Liver (tissue), 9 donors: Measurements from ENCODE around the gene SYT2. TPM values are rescaled to one million over a fixed set of nuclear protein-coding genes. Genes with fewer than 3 reads are reported as not detected.
A peak's percentile ranks its signal among the peaks of the same experiment; 100 is the strongest.

ENCODE experiments used
- DNase-seq: peaks from one replicate; pipeline ENCODE4 v3.0.0-alpha.2; 2017; ENCODE audit warnings: low spot score
- H3K27ac ChIP-seq, 2 donors: one replicate each; pipeline ENCODE4 v1.7.0; 2013; ENCODE audit warnings: inconsistent platforms in 2 of 2, low read length in 2 of 2, control low read depth in 1 of 2, low read depth in 1 of 2, mild to moderate bottlenecking in 1 of 2
- H3K27me3 ChIP-seq, 4 donors: one replicate each; pipeline versions ENCODE4 v1.6.1 to v1.7.0; 2013; ENCODE audit warnings: low read length in 3 of 4, inconsistent platforms in 1 of 4, mild to moderate bottlenecking in 1 of 4, moderate library complexity in 1 of 4; ENCODE audit not compliant: control insufficient read depth in 4 of 4, insufficient read depth in 4 of 4
- H3K36me3 ChIP-seq, 4 donors: one replicate each; pipeline versions ENCODE4 v1.6.1 to v1.7.0; 2013; ENCODE audit warnings: low read length in 3 of 4, mild to moderate bottlenecking in 3 of 4, low read depth in 1 of 4, moderate library complexity in 1 of 4; ENCODE audit not compliant: control insufficient read depth in 4 of 4, insufficient read depth in 3 of 4
- H3K4me1 ChIP-seq, 4 donors: one replicate each; pipeline versions ENCODE4 v1.6.1 to v1.7.0; 2013; ENCODE audit warnings: low read length in 3 of 4, mild to moderate bottlenecking in 3 of 4, moderate library complexity in 1 of 4; ENCODE audit not compliant: control insufficient read depth in 4 of 4, insufficient read depth in 4 of 4
- H3K4me3 ChIP-seq, 3 donors: one replicate each; pipeline versions ENCODE4 v1.6.1 to v1.7.0; 2013; ENCODE audit warnings: low read length in 3 of 3, control low read depth in 1 of 3, low read depth in 1 of 3, mild to moderate bottlenecking in 1 of 3
- H3K9ac ChIP-seq, 2 donors: one replicate each; pipeline ENCODE4 v1.7.0; 2013; ENCODE audit warnings: low read length in 2 of 2, mild to moderate bottlenecking in 2 of 2, moderate library complexity in 2 of 2, control low read depth in 1 of 2, low read depth in 1 of 2
- H3K9me3 ChIP-seq, 4 donors: one replicate each; pipeline versions ENCODE4 v1.6.1 to v1.7.0; 2013; ENCODE audit warnings: low read length in 3 of 4; ENCODE audit not compliant: control insufficient read depth in 4 of 4
- EGR1 ChIP-seq, 2 donors: IDR thresholded peaks; 2 replicates each; pipeline ENCODE4 v1.6.1; 2016 to 2018; ENCODE audit warnings: antibody characterized with exemption in 2 of 2, low read depth in 2 of 2
- FOXA1 ChIP-seq: IDR thresholded peaks from 2 replicates; pipeline ENCODE4 v1.6.1; 2016; ENCODE audit warnings: antibody characterized with exemption
- HNF4A ChIP-seq, 2 donors: conservative IDR thresholded peaks; 2 replicates each; pipeline ENCODE4 v1.6.1; 2016; ENCODE audit warnings: antibody characterized with exemption in 2 of 2, mild to moderate bottlenecking in 2 of 2
- HNF4G ChIP-seq: IDR thresholded peaks from 2 replicates; pipeline ENCODE4 v1.6.1; 2016; ENCODE audit warnings: antibody characterized with exemption
- JUND ChIP-seq, 2 donors: IDR thresholded peaks; 2 replicates each; pipeline ENCODE4 v1.6.1; 2016; ENCODE audit warnings: antibody characterized with exemption in 2 of 2
- NR2F2 ChIP-seq: IDR thresholded peaks from 2 replicates; pipeline ENCODE4 v1.6.1; 2016; ENCODE audit warnings: antibody characterized with exemption
- TAF1 ChIP-seq: conservative IDR thresholded peaks from 2 replicates; pipeline ENCODE4 v1.6.1; 2016; ENCODE audit warnings: antibody characterized with exemption, mild to moderate bottlenecking
- YY1 ChIP-seq: IDR thresholded peaks from 2 replicates; pipeline ENCODE4 v1.6.1; 2016; ENCODE audit warnings: antibody characterized with exemption, mild to moderate bottlenecking
- WGBS: extraction: QIAGEN DNeasy Blood & Tissue Kit; methylation state at CpG from one replicate; pipeline ENCODE4 v1.1.7; 2013; 5-methylcytosine and 5-hydroxymethylcytosine counted together
- polyA plus RNA-seq, 2 donors: library from polyadenylated mRNA; stranded (reverse) in 1 of 2; unstranded in 1 of 2; fragments of 200-250 nt in 1 of 2; fragments of >200 nt in 1 of 2; fragmentation: Nextera tagmentation in 1 of 2; extraction: Ambion mirVana in 1 of 2; gene quantifications; one replicate each; pipeline versions ENCODE4 v1.2.1 to v1.2.3, GENCODE V29; 2013 to 2015
- total RNA-seq, 2 donors: library from RNA; depleted of rRNA; stranded (reverse); fragments of >200 nt; gene quantifications; one replicate each; pipeline ENCODE4 v1.2.3, GENCODE V29; 2014
- TF ChIP-seq, protein P1 (sequence below): IDR thresholded peaks from 2 replicates; pipeline ENCODE4 v1.6.1; 2016; ENCODE audit warnings: antibody characterized with exemption
- TF ChIP-seq, protein P2 (sequence below): fragments of 150-350 bp; IDR thresholded peaks from 2 replicates; pipeline ENCODE4 v1.5.1; 2017; ENCODE audit warnings: improper control_type of control experiment, low read depth, low read length; ENCODE audit not compliant: missing input control
- TF ChIP-seq, protein P3 (sequence below): IDR thresholded peaks from 2 replicates; pipeline ENCODE4 v1.6.1; 2016; ENCODE audit warnings: antibody characterized with exemption
- TF ChIP-seq, protein P4 (sequence below): IDR thresholded peaks from 2 replicates; pipeline ENCODE4 v1.6.1; 2016; ENCODE audit warnings: antibody characterized with exemption, mild to moderate bottlenecking
- donor health status: healthy.
- donor health status: healthy.
- donor health status: healthy.
- donor health status: healthy.
- donor health status: healthy.

SYT2 gene
- total and polyA plus RNA-seq, 4 donors = under 0.01 to 0.07 TPM; not detected in 2

DNA sequence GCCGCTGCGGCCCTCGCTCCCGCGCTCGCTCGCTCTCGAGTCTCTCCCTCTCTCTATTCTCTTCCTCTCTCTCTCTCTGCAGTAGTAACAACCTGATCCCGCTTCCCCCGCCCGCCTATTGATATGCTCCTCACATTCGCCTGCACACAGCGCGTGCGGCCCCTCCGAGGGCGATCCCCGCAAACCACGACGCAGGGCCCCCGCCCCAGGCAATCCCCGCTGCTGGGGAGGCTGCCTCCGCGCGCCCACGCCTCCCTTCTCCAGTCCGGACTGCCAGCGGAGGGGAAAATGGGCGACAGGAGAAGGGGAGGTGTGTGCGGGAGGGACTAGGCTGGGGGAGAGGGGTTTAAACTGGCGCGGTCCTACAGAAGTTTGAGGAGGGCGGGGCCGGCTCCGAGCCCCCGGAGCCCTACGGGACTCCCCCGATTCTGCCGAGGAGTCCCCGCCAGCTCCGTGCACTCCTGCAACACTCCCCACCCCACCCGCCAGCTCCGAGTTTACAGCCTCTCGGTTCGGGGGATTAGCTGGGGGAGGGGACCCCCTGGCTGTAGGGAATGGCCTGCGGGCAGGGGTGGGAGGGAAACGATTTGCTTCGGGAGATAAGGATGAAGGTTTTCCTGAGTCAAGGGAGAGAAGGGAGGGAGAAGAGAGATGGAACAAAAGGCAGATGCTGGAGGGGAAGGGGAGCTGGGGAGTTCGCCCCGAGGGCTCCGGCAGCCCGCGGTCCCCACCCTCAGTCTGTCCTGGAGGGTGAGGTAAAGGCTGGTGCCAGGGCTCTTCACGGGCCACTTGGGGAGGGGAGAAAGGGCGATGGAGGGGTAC, 66.6 kb downstream of the SYT2 start (continued):
- TF ChIP-seq, protein P1, sequence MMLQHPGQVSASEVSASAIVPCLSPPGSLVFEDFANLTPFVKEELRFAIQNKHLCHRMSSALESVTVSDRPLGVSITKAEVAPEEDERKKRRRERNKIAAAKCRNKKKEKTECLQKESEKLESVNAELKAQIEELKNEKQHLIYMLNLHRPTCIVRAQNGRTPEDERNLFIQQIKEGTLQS = no peak
- no peak for TF ChIP-seq TAF1

GRCh38 chr1:202642619-202643291, 67.5 kb downstream of the SYT2 start:
- 3% methylated on average over 58 of the region's 58 CpGs for whole genome bisulfite sequencing
- H3K27me3 ChIP-seq = peaks cover 0 to 16% (median 7%) of the 10 kb centered on the region in 4 donors
- TF ChIP-seq HNF4G = no peak
- TF ChIP-seq YY1 = no peak
- no peak for TF ChIP-seq HNF4A (conservative IDR thresholded peaks at IDR 0.05)
- TF ChIP-seq, protein P1 = no peak
- TF ChIP-seq, protein P2, sequence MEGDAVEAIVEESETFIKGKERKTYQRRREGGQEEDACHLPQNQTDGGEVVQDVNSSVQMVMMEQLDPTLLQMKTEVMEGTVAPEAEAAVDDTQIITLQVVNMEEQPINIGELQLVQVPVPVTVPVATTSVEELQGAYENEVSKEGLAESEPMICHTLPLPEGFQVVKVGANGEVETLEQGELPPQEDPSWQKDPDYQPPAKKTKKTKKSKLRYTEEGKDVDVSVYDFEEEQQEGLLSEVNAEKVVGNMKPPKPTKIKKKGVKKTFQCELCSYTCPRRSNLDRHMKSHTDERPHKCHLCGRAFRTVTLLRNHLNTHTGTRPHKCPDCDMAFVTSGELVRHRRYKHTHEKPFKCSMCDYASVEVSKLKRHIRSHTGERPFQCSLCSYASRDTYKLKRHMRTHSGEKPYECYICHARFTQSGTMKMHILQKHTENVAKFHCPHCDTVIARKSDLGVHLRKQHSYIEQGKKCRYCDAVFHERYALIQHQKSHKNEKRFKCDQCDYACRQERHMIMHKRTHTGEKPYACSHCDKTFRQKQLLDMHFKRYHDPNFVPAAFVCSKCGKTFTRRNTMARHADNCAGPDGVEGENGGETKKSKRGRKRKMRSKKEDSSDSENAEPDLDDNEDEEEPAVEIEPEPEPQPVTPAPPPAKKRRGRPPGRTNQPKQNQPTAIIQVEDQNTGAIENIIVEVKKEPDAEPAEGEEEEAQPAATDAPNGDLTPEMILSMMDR = no peak
- TF ChIP-seq, protein P3, sequence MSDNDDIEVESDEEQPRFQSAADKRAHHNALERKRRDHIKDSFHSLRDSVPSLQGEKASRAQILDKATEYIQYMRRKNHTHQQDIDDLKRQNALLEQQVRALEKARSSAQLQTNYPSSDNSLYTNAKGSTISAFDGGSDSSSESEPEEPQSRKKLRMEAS = no peak
- TF ChIP-seq, protein P4, sequence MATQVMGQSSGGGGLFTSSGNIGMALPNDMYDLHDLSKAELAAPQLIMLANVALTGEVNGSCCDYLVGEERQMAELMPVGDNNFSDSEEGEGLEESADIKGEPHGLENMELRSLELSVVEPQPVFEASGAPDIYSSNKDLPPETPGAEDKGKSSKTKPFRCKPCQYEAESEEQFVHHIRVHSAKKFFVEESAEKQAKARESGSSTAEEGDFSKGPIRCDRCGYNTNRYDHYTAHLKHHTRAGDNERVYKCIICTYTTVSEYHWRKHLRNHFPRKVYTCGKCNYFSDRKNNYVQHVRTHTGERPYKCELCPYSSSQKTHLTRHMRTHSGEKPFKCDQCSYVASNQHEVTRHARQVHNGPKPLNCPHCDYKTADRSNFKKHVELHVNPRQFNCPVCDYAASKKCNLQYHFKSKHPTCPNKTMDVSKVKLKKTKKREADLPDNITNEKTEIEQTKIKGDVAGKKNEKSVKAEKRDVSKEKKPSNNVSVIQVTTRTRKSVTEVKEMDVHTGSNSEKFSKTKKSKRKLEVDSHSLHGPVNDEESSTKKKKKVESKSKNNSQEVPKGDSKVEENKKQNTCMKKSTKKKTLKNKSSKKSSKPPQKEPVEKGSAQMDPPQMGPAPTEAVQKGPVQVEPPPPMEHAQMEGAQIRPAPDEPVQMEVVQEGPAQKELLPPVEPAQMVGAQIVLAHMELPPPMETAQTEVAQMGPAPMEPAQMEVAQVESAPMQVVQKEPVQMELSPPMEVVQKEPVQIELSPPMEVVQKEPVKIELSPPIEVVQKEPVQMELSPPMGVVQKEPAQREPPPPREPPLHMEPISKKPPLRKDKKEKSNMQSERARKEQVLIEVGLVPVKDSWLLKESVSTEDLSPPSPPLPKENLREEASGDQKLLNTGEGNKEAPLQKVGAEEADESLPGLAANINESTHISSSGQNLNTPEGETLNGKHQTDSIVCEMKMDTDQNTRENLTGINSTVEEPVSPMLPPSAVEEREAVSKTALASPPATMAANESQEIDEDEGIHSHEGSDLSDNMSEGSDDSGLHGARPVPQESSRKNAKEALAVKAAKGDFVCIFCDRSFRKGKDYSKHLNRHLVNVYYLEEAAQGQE = no peak
- TF ChIP-seq EGR1 (IDR thresholded peaks at IDR 0.05; ENCODE audit: low read depth in 2 of 2) = no peak
- no peak for TF ChIP-seq FOXA1
- TF ChIP-seq JUND (IDR thresholded peaks at IDR 0.05) = no peak
- no peak for TF ChIP-seq NR2F2
- no peaks in the 10 kb centered on the region for H3K9me3 ChIP-seq
- H3K4me1 ChIP-seq = peaks cover 7 to 17% (median 11%) of the 10 kb centered on the region in 4 donors
- no peak for DNase-seq
- peak overlapping the region in 1 of 3 donors; percentile 41 for H3K4me3 ChIP-seq
- H3K36me3 ChIP-seq = no peaks in the 10 kb centered on the region
- no peak overlapping the region for H3K27ac ChIP-seq
- H3K9ac ChIP-seq = no peak overlapping the region
